NAMALWA (cell line): ENCODE results near the gene TRPM8.
"Not testable (repeated sequence)": the region's sequence is repeated elsewhere in the genome, so short reads cannot be mapped to it uniquely, and the experiment has no call there.

Experiments used
- DNase-seq: peaks from one replicate; pipeline ENCODE4 v3.0.0-alpha.2; 2015; ENCODE audit warnings: low spot score

TRPM8 gene

GRCh38 chr2:233917116-233917515, at the start of gene TRPM8:
Gene TRPM8 (plus strand): TSS chr2:233917373. CDS start chr2:233926538, 9,165 bp downstream.
- DNase-seq: no peak

GRCh38 chr2:233867993-233868532, 49.1 kb upstream of the TRPM8 start, which contains the start of gene MSL3B:
Gene MSL3B (minus strand): TSS chr2:233868386.
- peak; percentile 75 for DNase-seq

- DNase-seq: no peak
These were observed 45.7 kb upstream of the TRPM8 start for GRCh38 chr2:233871432-233871831.

GRCh38 chr2:233872125-233872524, 45.0 kb upstream of the TRPM8 start:
- DNase-seq: peak; percentile 44

- DNase-seq: no peak
These were observed 34.8 kb upstream of the TRPM8 start for GRCh38 chr2:233882353-233882752.

GRCh38 chr2:233892793-233893192, 24.4 kb upstream of the TRPM8 start:
- no peak for DNase-seq

- not testable (repeated sequence) for DNase-seq
These were observed 20.9 kb upstream of the TRPM8 start for GRCh38 chr2:233896253-233896652.

- no peak for DNase-seq
These were observed 15.8 kb upstream of the TRPM8 start for GRCh38 chr2:233901367-233901766.

- no peak for DNase-seq
These were observed 15.3 kb upstream of the TRPM8 start for GRCh38 chr2:233901884-233902283.

GRCh38 chr2:233905945-233906344, 11.2 kb upstream of the TRPM8 start:
- DNase-seq: no peak

- no peak for DNase-seq
These were observed 9.5 kb upstream of the TRPM8 start for GRCh38 chr2:233907627-233908026.

- peak; percentile 21 for DNase-seq
These were observed 4.3 kb upstream of the TRPM8 start for GRCh38 chr2:233912691-233913423.

- DNase-seq: peak; percentile 19
These were observed 2.0 kb upstream of the TRPM8 start for GRCh38 chr2:233915128-233915527.

- no peak for DNase-seq
These were observed 2.1 kb downstream of the TRPM8 start for GRCh38 chr2:233919319-233919718.

GRCh38 chr2:233919938-233920337, 2.8 kb downstream of the TRPM8 start:
- DNase-seq: no peak

- DNase-seq: no peak
These were observed 5.3 kb downstream of the TRPM8 start for GRCh38 chr2:233922471-233922870.

GRCh38 chr2:233925402-233925801, 8.2 kb downstream of the TRPM8 start:
- DNase-seq: no peak

- no peak for DNase-seq
These were observed 9.6 kb downstream of the TRPM8 start for GRCh38 chr2:233926806-233927205.

GRCh38 chr2:233928594-233929351, 11.6 kb downstream of the TRPM8 start:
- DNase-seq: peak; percentile 24

GRCh38 chr2:233929352-233930022, 12.3 kb downstream of the TRPM8 start:
- no peak for DNase-seq

- no peak for DNase-seq
These were observed 17.4 kb downstream of the TRPM8 start for GRCh38 chr2:233934524-233934923.

GRCh38 chr2:233935426-233935825, 18.3 kb downstream of the TRPM8 start:
- DNase-seq: no peak
